HG03060 (cell line): Measurements from ENCODE around the gene KHK.

Experiments used
- ATAC-seq: cut with Tn5 transposase; IDR thresholded peaks from one replicate; pipeline ENCODE4 v1.9.1; 2021; ENCODE audit warnings: low read depth, moderate number of reproducible peaks; ENCODE audit not compliant: unreplicated experiment

KHK gene

GRCh38 chr2:27125104-27125503 is 38.5 kb downstream of the KHK start:
- no peak for ATAC-seq

- ATAC-seq = no peak
Measured at GRCh38 chr2:27126252-27126710, 39.7 kb downstream of the KHK start.

GRCh38 chr2:27127883-27128667 is 41.5 kb downstream of the KHK start:
- ATAC-seq = no peak

- ATAC-seq = no peak
Measured at GRCh38 chr2:27128668-27129571, 42.3 kb downstream of the KHK start.

- ATAC-seq = no peak
Measured at GRCh38 chr2:27130396-27130795, 43.8 kb downstream of the KHK start.

GRCh38 chr2:27131429-27131828 is 44.9 kb downstream of the KHK start:
- ATAC-seq = no peak

DNA sequence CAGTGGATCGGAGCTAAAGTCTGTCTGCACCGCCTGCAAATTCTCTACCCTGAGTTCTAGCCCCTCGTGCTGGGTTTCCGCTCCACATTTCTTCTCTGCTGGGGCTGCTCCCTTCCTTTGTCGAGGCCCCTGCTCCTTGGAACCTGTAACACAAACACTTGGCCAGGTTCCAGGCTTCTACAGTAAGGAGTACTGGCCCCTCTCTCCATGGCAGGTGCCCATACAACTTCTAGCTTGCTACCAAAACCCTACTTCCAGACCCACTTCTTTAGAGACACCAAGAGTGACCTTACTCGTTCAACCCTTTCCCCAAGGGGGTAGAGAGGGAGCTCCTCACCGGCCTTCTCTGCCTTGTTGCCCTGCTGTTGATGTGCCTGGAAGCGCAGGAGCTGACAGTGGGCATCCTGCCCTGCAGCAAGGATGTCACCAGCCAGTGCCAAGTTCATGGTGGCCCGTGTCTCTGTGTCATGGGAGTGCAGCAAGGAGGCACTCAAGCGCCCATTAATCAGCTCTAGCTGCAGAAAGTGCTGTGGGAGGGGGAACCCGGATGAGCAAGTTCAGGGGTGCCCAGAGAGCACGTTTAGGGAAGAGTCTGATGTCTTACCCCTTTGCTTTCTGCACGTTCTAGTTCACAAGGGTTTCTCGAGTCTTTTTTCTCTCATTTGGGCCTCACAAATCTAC is 46.8 kb downstream of the KHK start:
- ATAC-seq = no peak

GRCh38 chr2:27133905-27134780 is 47.6 kb downstream of the KHK start, which contains the start of gene PREB:
Gene PREB (minus strand): TSS chr2:27134636. CDS start chr2:27134421, 215 bp downstream.
- peak; percentile 40 for ATAC-seq

- no peak for ATAC-seq
Measured at GRCh38 chr2:27134781-27135477, 48.4 kb downstream of the KHK start.

DNA sequence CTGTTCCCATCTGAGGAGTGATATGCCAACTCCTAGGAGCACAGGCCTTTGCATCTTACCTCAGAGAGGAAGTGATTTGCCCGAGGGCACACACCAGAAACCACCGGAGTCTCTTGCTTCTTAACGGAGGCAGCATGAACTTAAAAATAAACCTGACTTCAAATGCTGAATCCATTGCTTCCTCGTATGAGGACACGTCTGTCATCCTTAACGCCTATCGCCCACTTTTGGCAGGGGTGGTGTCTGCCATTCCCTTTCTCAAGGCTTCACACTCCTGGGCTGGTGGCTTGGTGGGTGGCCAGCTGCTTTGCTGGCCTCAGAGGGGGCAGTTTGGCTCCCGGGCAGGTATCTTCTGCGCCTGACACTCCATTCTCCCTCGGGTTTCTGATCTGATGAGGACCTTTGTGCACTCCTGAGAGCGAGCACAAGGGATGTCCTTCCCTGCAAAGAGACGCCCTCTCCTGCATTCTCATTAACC is 48.9 kb downstream of the KHK start:
- ATAC-seq = no peak

- no peak for ATAC-seq
Measured at GRCh38 chr2:27136751-27137150, 50.2 kb downstream of the KHK start.

GRCh38 chr2:27137322-27137935 is 50.9 kb downstream of the KHK start:
- ATAC-seq = no peak

DNA sequence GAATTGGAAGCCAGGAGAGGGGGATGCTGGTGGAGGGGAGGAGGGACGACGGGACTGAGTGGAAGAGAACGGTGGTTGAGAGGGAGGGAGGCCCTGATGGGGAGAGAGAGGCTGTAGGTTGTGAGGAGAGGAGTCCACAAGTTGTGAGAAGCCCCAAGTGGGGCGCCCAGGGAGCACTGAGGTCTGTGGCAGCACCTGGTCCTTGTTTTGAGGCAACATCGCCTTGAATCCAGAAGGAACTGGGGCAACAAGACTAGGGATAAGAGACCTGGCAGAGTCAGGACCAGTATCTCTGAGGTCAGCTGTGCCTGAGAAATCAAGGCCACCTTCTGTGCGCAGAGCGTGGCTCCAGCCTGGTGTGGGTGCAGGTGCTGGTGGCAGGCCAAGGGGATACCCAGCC is 51.5 kb downstream of the KHK start:
- ATAC-seq = no peak

GRCh38 chr2:27139310-27139709 is 52.7 kb downstream of the KHK start, which contains the start of gene PRR30:
Gene PRR30 (minus strand): TSS chr2:27139410. CDS start chr2:27138329, 1,081 bp downstream.
- no peak for ATAC-seq

DNA sequence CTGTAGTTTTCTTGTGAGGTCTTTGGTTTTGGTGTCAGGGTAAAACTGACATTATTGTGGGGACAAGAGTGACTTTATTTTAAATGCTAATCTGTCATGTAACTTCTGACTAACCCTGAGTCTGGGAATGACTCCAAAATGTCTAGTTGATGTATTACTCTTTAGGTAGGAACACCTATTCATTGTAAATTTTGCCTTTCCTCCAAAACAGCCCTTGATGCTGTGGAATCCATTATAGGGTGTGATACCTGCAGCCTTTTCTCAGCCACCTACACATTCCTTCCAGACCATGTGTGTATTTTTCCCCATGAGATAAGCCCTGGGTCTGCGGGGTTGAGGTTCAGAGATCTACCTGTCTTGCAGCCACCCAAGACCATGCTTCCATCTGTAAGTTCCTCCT is 56.7 kb downstream of the KHK start:
- ATAC-seq = no peak

GRCh38 chr2:27145682-27146081 is 59.1 kb downstream of the KHK start:
- no peak for ATAC-seq

DNA sequence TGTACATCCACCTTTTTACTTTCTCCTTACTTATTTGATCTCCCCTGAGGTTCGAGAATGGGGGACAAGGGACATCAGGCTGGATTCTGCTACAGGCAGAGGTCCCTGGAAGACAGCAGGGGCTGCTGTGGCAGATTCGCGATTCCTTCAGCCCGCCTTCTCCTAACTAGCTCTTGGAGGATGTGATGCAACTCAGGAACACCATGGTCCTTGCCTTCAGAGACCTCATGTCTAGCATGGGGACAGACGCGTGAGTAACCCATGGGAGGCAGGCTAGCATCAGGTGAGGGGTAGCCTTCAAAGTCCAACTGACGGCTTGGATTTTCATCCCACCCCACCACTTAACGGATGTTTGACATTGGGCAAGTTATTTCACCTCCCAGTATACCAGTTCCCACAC is 61.4 kb downstream of the KHK start:
- no peak for ATAC-seq

- no peak for ATAC-seq
Measured at GRCh38 chr2:27148801-27149439, 62.3 kb downstream of the KHK start, which contains the start of gene TCF23. Gene TCF23 (plus strand): TSS chr2:27149004. CDS start chr2:27149134, 130 bp downstream.
